Large intestine (tissue), 3 donors: ENCODE results near the gene USH2A. TPM values are rescaled to one million over a fixed set of nuclear protein-coding genes. Genes with fewer than 3 reads are reported as not detected.

Experiments used
- DNase-seq, 2 donors: peaks; one replicate each; pipeline versions ENCODE4 v3.0.0 to v3.0.0-alpha.2; 2013
- H3K27ac ChIP-seq: one replicate; pipeline ENCODE4 v1.5.1; 2013; ENCODE audit warnings: low read length
- H3K27me3 ChIP-seq: 2 replicates; pipeline ENCODE4 v1.6.1; 2013; ENCODE audit warnings: low read length; ENCODE audit not compliant: control insufficient read depth, insufficient read depth
- H3K36me3 ChIP-seq: 2 replicates; pipeline ENCODE4 v1.6.1; 2013; ENCODE audit warnings: low read length; ENCODE audit not compliant: control insufficient read depth, insufficient read depth
- H3K4me1 ChIP-seq: one replicate; pipeline ENCODE4 v1.6.1; 2013; ENCODE audit warnings: low read length; ENCODE audit not compliant: control insufficient read depth, insufficient read depth
- H3K4me3 ChIP-seq: one replicate; pipeline ENCODE4 v1.5.1; 2013; ENCODE audit warnings: low read length
- H3K9me3 ChIP-seq: one replicate; pipeline ENCODE4 v1.6.1; 2013; ENCODE audit warnings: mild to moderate bottlenecking, low read depth, low read length, moderate library complexity; ENCODE audit not compliant: control insufficient read depth
- WGBS: methylation state at CpG from one replicate; pipeline ENCODE4 v1.1.5; 2013; ENCODE audit warnings: low lambda C conversion rate; ENCODE audit not compliant: insufficient coverage; 5-methylcytosine and 5-hydroxymethylcytosine counted together
- polyA plus RNA-seq: library from polyadenylated mRNA; unstranded; fragments of 120-200 nt; gene quantifications from one replicate; pipeline ENCODE4 v1.2.1, GENCODE V29; 2013

USH2A gene
- polyA plus RNA-seq, 1 donor: 0.06 TPM

DNA sequence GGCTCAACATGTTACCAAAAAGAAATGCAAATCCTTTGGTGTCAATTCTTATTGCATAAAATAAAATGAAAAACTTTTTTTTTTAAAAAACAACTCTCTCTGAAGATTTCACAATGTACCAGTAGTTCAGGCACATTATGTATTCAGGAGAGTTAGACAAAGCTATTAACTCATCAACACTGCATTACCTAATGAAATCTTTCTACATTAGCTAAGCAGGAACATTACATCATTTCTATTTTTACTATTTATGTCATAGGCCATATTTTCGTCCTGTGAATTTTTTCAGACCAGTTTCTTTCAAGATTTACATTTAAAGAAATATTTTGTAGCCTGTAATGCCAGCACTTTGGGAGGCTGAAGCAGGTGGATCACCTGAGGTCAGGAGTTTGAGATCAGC lies 366.2 kb downstream of the USH2A start:
- no CpG with 5 or more reads among the region's 1 CpG for WGBS
- H3K27ac ChIP-seq: no peak overlapping the region
- H3K9me3 ChIP-seq: no peaks in the 10 kb centered on the region

GRCh38 chr1:216055004-216055403 lies 368.2 kb downstream of the USH2A start:
- H3K27me3 ChIP-seq: no peaks in the 10 kb centered on the region
- no peak overlapping the region for H3K27ac ChIP-seq
- H3K9me3 ChIP-seq: no peaks in the 10 kb centered on the region
- no peaks in the 10 kb centered on the region for H3K4me1 ChIP-seq
- no CpG with 5 or more reads among the region's 1 CpG for WGBS
- no peak overlapping the region for H3K4me3 ChIP-seq
- DNase-seq: no peak
- H3K36me3 ChIP-seq: no peaks in the 10 kb centered on the region

More for the DNA sequence above, 366.2 kb downstream of the USH2A start:
- Histone ChIP-seq H3K4me1 (no peaks in the 10 kb centered on the region), H3K27me3 (no peaks in the 10 kb centered on the region), H3K36me3 (no peaks in the 10 kb centered on the region), H3K4me3 (no peak overlapping the region)
- no peak for DNase-seq

GRCh38 chr1:216054600-216054999 lies 368.6 kb downstream of the USH2A start:
- Histone ChIP-seq H3K9me3 (no peaks in the 10 kb centered on the region), H3K27me3 (no peaks in the 10 kb centered on the region), H3K4me3 (no peak overlapping the region), H3K27ac (no peak overlapping the region), H3K36me3 (no peaks in the 10 kb centered on the region), H3K4me1 (no peaks in the 10 kb centered on the region)
- WGBS: no CpG with 5 or more reads among the region's 7 CpGs
- no peak for DNase-seq

DNA sequence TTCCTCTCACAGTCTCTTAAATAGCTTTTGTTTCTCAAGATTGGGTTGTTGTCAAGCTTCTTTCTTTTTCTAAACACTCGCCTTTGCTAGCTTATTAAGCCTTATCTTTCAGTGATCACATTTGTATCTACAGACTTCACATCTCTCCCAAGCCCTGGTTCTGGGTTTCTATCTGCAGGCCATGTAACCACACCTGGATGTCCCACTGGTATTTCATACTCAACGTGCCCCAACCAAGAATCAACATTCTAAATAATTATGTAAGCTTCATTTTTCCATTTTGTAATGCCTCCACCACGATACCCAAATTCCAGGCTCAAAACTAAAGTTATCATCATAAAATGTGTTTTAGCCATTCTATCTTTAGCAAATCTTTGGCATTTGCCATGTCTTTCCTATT lies 372.2 kb downstream of the USH2A start:
- no peaks in the 10 kb centered on the region for H3K4me1 ChIP-seq
- no peaks in the 10 kb centered on the region for H3K27me3 ChIP-seq
- no peaks in the 10 kb centered on the region for H3K9me3 ChIP-seq
- DNase-seq: no peak
- no peak overlapping the region for H3K27ac ChIP-seq
- H3K36me3 ChIP-seq: no peaks in the 10 kb centered on the region
- H3K4me3 ChIP-seq: no peak overlapping the region
- WGBS: 89% methylated on average over 3 of the region's 3 CpGs

GRCh38 chr1:216049741-216050430 lies 373.4 kb downstream of the USH2A start:
- DNase-seq: no peak

GRCh38 chr1:216047811-216048572 lies 375.3 kb downstream of the USH2A start:
- no peak for DNase-seq
- Histone ChIP-seq H3K27ac (no peak overlapping the region), H3K4me1 (no peaks in the 10 kb centered on the region), H3K4me3 (no peak overlapping the region), H3K9me3 (no peaks in the 10 kb centered on the region), H3K27me3 (no peaks in the 10 kb centered on the region), H3K36me3 (no peaks in the 10 kb centered on the region)
- WGBS: 100% methylated on average over 1 of the region's 3 CpGs

More at GRCh38 chr1:216049741-216050430, 373.4 kb downstream of the USH2A start:
- Histone ChIP-seq H3K4me1 (no peaks in the 10 kb centered on the region), H3K9me3 (no peaks in the 10 kb centered on the region), H3K27me3 (no peaks in the 10 kb centered on the region), H3K4me3 (no peak overlapping the region), H3K36me3 (no peaks in the 10 kb centered on the region), H3K27ac (no peak overlapping the region)
- WGBS: 86% methylated on average over 3 of the region's 9 CpGs

GRCh38 chr1:216046336-216046735 lies 376.9 kb downstream of the USH2A start:
- H3K36me3 ChIP-seq: no peaks in the 10 kb centered on the region
- no peak overlapping the region for H3K4me3 ChIP-seq
- H3K9me3 ChIP-seq: no peaks in the 10 kb centered on the region
- no peak overlapping the region for H3K27ac ChIP-seq
- WGBS: no CpG with 5 or more reads among the region's 4 CpGs
- no peaks in the 10 kb centered on the region for H3K4me1 ChIP-seq
- no peaks in the 10 kb centered on the region for H3K27me3 ChIP-seq
- no peak for DNase-seq

GRCh38 chr1:216045400-216045799 lies 377.8 kb downstream of the USH2A start:
- WGBS: no CpG with 5 or more reads among the region's 1 CpG
- Histone ChIP-seq H3K27me3 (no peaks in the 10 kb centered on the region), H3K27ac (no peak overlapping the region), H3K36me3 (no peaks in the 10 kb centered on the region), H3K9me3 (no peaks in the 10 kb centered on the region), H3K4me3 (no peak overlapping the region), H3K4me1 (no peaks in the 10 kb centered on the region)
- DNase-seq: no peak

- H3K4me3 ChIP-seq: no peak overlapping the region
- H3K36me3 ChIP-seq: no peaks in the 10 kb centered on the region
- DNase-seq: no peak
- no CpG with 5 or more reads among the region's 2 CpGs for WGBS
- no peaks in the 10 kb centered on the region for H3K9me3 ChIP-seq
- no peak overlapping the region for H3K27ac ChIP-seq
- no peaks in the 10 kb centered on the region for H3K4me1 ChIP-seq
- no peaks in the 10 kb centered on the region for H3K27me3 ChIP-seq
These were observed 378.7 kb downstream of the USH2A start for GRCh38 chr1:216044538-216044937.

DNA sequence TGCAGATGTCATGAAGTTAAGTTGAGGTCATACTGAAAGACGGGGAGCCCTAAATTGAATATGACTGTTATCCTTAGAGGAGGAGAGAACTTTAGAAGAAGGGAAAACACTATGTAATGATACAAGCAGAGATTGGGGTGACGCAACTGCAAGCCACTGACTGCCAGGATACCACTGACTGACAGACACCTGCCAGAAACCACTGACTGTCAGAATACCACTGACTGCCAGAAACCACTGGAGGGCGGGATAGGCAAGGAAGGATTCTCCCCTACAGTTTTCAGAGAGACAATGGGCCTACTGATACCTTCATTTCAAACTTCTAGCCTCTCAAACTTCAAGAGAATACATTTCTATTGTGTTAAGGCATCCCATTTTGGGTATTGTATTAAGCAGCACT lies 388.7 kb downstream of the USH2A start:
- no peak for DNase-seq
- WGBS: no CpG with 5 or more reads among the region's 3 CpGs
- H3K4me3 ChIP-seq: no peak overlapping the region
- H3K9me3 ChIP-seq: no peaks in the 10 kb centered on the region
- no peak overlapping the region for H3K27ac ChIP-seq
- H3K36me3 ChIP-seq: no peaks in the 10 kb centered on the region
- H3K4me1 ChIP-seq: no peaks in the 10 kb centered on the region
- peaks cover 2% of the 10 kb centered on the region for H3K27me3 ChIP-seq
